OCI-LY3 (cell line): ENCODE data around the gene HSPA12A.

Experiments used
- H2AFZ ChIP-seq: fragments of 200-600, 300-600 bp; shearing (Covaris generic); 2 replicates; pipeline ENCODE4 v1.6.0; 2014; ENCODE audit warnings: antibody characterized with exemption, low read depth, low read length
- H3K27ac ChIP-seq: fragments of 200-600, 300-600 bp; sonication (generic); 2 replicates; pipeline ENCODE4 v1.5.1; 2014; ENCODE audit warnings: mild to moderate bottlenecking, low read length, moderate library complexity, mixed read lengths
- H3K27me3 ChIP-seq: fragments of 200-600, 300-600 bp; sonication (generic); 2 replicates; pipeline ENCODE4 v1.6.1; 2014; ENCODE audit warnings: low read depth, low read length, mixed read lengths
- H3K36me3 ChIP-seq: fragments of 200-600, 300-600 bp; sonication (generic); replicated peaks from 2 replicates; pipeline ENCODE3; 2014; ENCODE audit warnings: low read depth, low read length, mixed read lengths
- H3K4me1 ChIP-seq: fragments of 300-600, 200-600 bp; sonication (generic); 2 replicates; pipeline ENCODE4 v1.6.1; 2014; ENCODE audit warnings: low read length, mixed read lengths
- H3K4me2 ChIP-seq: fragments of 200-600, 300-600 bp; sonication (generic); 2 replicates; pipeline ENCODE4 v1.6.1; 2014; ENCODE audit warnings: low read length, mixed read lengths
- H3K4me3 ChIP-seq: fragments of 300-600, 200-600 bp; sonication (generic); 2 replicates; pipeline ENCODE4 v1.5.1; 2014; ENCODE audit warnings: antibody characterized with exemption, mild to moderate bottlenecking, low read length, moderate library complexity
- H3K79me2 ChIP-seq: fragments of 300-600, 200-600 bp; shearing (Covaris generic); 2 replicates; pipeline ENCODE4 v1.6.1; 2014; ENCODE audit warnings: mild to moderate bottlenecking, low read length, mixed read lengths
- H3K9ac ChIP-seq: fragments of 300-600, 200-600 bp; shearing (Covaris generic); 2 replicates; pipeline ENCODE4 v1.6.0; 2014; ENCODE audit warnings: mild to moderate bottlenecking, low read length, moderate library complexity
- H3K9me3 ChIP-seq: fragments of 200-600, 300-600 bp; shearing (Covaris generic); 2 replicates; pipeline ENCODE4 v1.6.1; 2014; ENCODE audit warnings: low read length, mixed read lengths; ENCODE audit not compliant: insufficient read depth
- H4K20me1 ChIP-seq: fragments of 200-600, 300-600 bp; sonication (generic); 2 replicates; pipeline ENCODE4 v1.6.1; 2016; ENCODE audit warnings: low read length, mixed read lengths; ENCODE audit not compliant: insufficient read depth
- CTCF ChIP-seq: fragments of 200-600, 300-600 bp; sonication (generic); IDR thresholded peaks from 2 replicates; pipeline ENCODE4 v1.5.1; 2014; ENCODE audit warnings: antibody characterized with exemption, low read length, low read depth
- EZH2phosphoT487 ChIP-seq: fragments of 200-600 bp; shearing (Covaris generic); IDR thresholded peaks from 2 replicates; pipeline ENCODE4 v1.6.1; 2018; ENCODE audit warnings: antibody characterized with exemption, mixed run types, low read depth

The HSPA12A gene

GRCh38 chr10:116630020-116630419 is 112.3 kb downstream of the HSPA12A start:
- H3K27ac ChIP-seq = no peak overlapping the region
- no peaks in the 10 kb centered on the region for H3K27me3 ChIP-seq

GRCh38 chr10:116629340-116629739 is 113.0 kb downstream of the HSPA12A start:
- Histone ChIP-seq H3K9ac (no peak overlapping the region), H4K20me1 (no peaks in the 10 kb centered on the region), H3K9me3 (no peaks in the 10 kb centered on the region), H3K27ac (no peak overlapping the region), H3K4me2 (no peak overlapping the region), H3K79me2 (no peaks in the 10 kb centered on the region), H3K36me3 (no peaks in the 10 kb centered on the region), H3K4me1 (no peaks in the 10 kb centered on the region), H3K27me3 (no peaks in the 10 kb centered on the region), H3K4me3 (no peak overlapping the region), H2AFZ (no peak overlapping the region)
- TF ChIP-seq EZH2phosphoT487 (no peak), CTCF (no peak)

More at GRCh38 chr10:116630020-116630419, 112.3 kb downstream of the HSPA12A start:
- Histone ChIP-seq H3K4me3 (no peak overlapping the region), H3K9me3 (no peaks in the 10 kb centered on the region), H3K79me2 (no peaks in the 10 kb centered on the region), H2AFZ (no peak overlapping the region), H4K20me1 (no peaks in the 10 kb centered on the region), H3K4me1 (no peaks in the 10 kb centered on the region), H3K4me2 (no peak overlapping the region), H3K9ac (no peak overlapping the region), H3K36me3 (no peaks in the 10 kb centered on the region)
- TF ChIP-seq CTCF = no peak
- no peak for TF ChIP-seq EZH2phosphoT487

- no peak overlapping the region for H2AFZ ChIP-seq
- H3K4me3 ChIP-seq = no peak overlapping the region
- H3K27me3 ChIP-seq = no peaks in the 10 kb centered on the region
- no peak overlapping the region for H3K27ac ChIP-seq
- no peaks in the 10 kb centered on the region for H3K9me3 ChIP-seq
- no peak overlapping the region for H3K4me2 ChIP-seq
- no peak overlapping the region for H3K9ac ChIP-seq
- H3K36me3 ChIP-seq = no peaks in the 10 kb centered on the region
- TF ChIP-seq CTCF (no peak), EZH2phosphoT487 (no peak)
- H4K20me1 ChIP-seq = no peaks in the 10 kb centered on the region
- no peaks in the 10 kb centered on the region for H3K4me1 ChIP-seq
- H3K79me2 ChIP-seq = no peaks in the 10 kb centered on the region
These were observed 114.9 kb downstream of the HSPA12A start for GRCh38 chr10:116627386-116627933.

- no peak overlapping the region for H3K27ac ChIP-seq
- no peak overlapping the region for H3K4me3 ChIP-seq
- no peaks in the 10 kb centered on the region for H3K36me3 ChIP-seq
- H3K4me2 ChIP-seq = no peak overlapping the region
- no peak overlapping the region for H2AFZ ChIP-seq
- no peaks in the 10 kb centered on the region for H3K27me3 ChIP-seq
- no peaks in the 10 kb centered on the region for H3K4me1 ChIP-seq
- no peaks in the 10 kb centered on the region for H3K9me3 ChIP-seq
- no peaks in the 10 kb centered on the region for H3K79me2 ChIP-seq
- H3K9ac ChIP-seq = no peak overlapping the region
- no peaks in the 10 kb centered on the region for H4K20me1 ChIP-seq
- no peak for TF ChIP-seq EZH2phosphoT487
- no peak for TF ChIP-seq CTCF
These were observed 115.6 kb downstream of the HSPA12A start for GRCh38 chr10:116626815-116627214.
